Panc1 (cell line): ENCODE results near the gene TM9SF3. TPM values are rescaled to one million over a fixed set of nuclear protein-coding genes. Genes with fewer than 3 reads are reported as not detected.

ENCODE experiments used
- ATAC-seq: fragments of 200-7000 bp; cut with Tn5 transposase; 2 replicates; pipeline ENCODE4 v1.9.1; 2020; ENCODE audit warnings: mild to moderate bottlenecking, moderate library complexity
- BruUV-seq: library from RNA; stranded (reverse); fragments of 400-500 nt; replicated peaks from 2 replicates; lab custom pipeline; 2021; lab: Mats Ljungman, UMichigan
- CTCF ChIA-PET: fragments of 300-600 bp; sonication (Branson Sonifier 250); formaldehyde crosslinking; loops from one replicate; lab custom pipeline; 2022; ENCODE audit warnings: antibody characterized with exemption; lab: Charles Lee
- POLR2A ChIA-PET: fragments of 300-600 bp; sonication (Branson Sonifier 250); formaldehyde crosslinking; loops from one replicate; lab custom pipeline; 2022; ENCODE audit warnings: antibody characterized with exemption; lab: Charles Lee
- DNase-seq: peaks from one replicate; pipeline ENCODE4 v3.0.0-alpha.2; 2010; ENCODE audit warnings: low read depth, low spot score
- H3K27ac ChIP-seq: 2 replicates; pipeline ENCODE4 v1.5.1; 2011; ENCODE audit warnings: mild to moderate bottlenecking, low read length, inconsistent platforms
- H3K27me3 ChIP-seq: fragments of 200-500 bp; sonication (Bioruptor generic); 2 replicates; pipeline ENCODE4 v1.6.0; 2014; ENCODE audit warnings: low read length, inconsistent platforms; ENCODE audit not compliant: control insufficient read depth, insufficient read depth
- H3K36me3 ChIP-seq: fragments of 200-500 bp; sonication (Bioruptor generic); 2 replicates; pipeline ENCODE4 v1.5.1; 2014; ENCODE audit warnings: inconsistent platforms, mild to moderate bottlenecking, low read length, moderate library complexity; ENCODE audit not compliant: control insufficient read depth, insufficient read depth
- H3K4me1 ChIP-seq: 2 replicates; pipeline ENCODE4 v1.5.1; 2011; ENCODE audit warnings: inconsistent platforms, mild to moderate bottlenecking, low read length, moderate library complexity; ENCODE audit not compliant: control insufficient read depth, insufficient read depth
- H3K4me3 ChIP-seq, 2 experiments: 2 replicates each; pipeline ENCODE4 v1.5.1; 2011 to 2012; ENCODE audit warnings: low read depth in 2 of 2, low read length in 2 of 2, mild to moderate bottlenecking in 2 of 2, inconsistent platforms in 1 of 2, moderate library complexity in 1 of 2
- H3K9me3 ChIP-seq: fragments of 200-500 bp; sonication (Bioruptor generic); 2 replicates; pipeline ENCODE4 v1.5.1; 2014; ENCODE audit warnings: low read depth, mild to moderate bottlenecking, inconsistent platforms, low read length, moderate library complexity; ENCODE audit not compliant: control insufficient read depth, insufficient read depth
- POLR2AphosphoS5 ChIP-seq: IDR thresholded peaks from 2 replicates; pipeline ENCODE4 v1.6.1; 2012; ENCODE audit warnings: mild to moderate bottlenecking, low read depth, low read length, moderate library complexity
- SIN3A ChIP-seq: IDR thresholded peaks from 2 replicates; pipeline ENCODE4 v1.6.1; 2012; ENCODE audit warnings: low read depth, mild to moderate bottlenecking, low read length, moderate library complexity, borderline replicate concordance; ENCODE audit not compliant: insufficient read depth
- TCF7L2 ChIP-seq: IDR thresholded peaks from 2 replicates; pipeline ENCODE4 v1.6.1; 2011; ENCODE audit warnings: mild to moderate bottlenecking, low read depth, low read length, inconsistent platforms
- in situ Hi-C: cut with HindIII; loops from 2 replicates; pipeline ENCODE4 v1.10.0; 2016; ENCODE audit warnings: low sequenced_read_pairs, low pct_unique_long_range_greater_than_20kb
- intact Hi-C: fragments of 100-400 bp; cut with micrococcal nuclease; formaldehyde crosslinking; loops from one replicate; pipeline ENCODE4 v1.10.0; 2022; ENCODE audit not compliant: unreplicated experiment
- total RNA-seq: library from RNA; stranded (reverse); gene quantifications from one replicate; pipeline ENCODE4 v1.2.1, GENCODE V29; 2021; ENCODE audit not compliant: unreplicated experiment
- TF ChIP-seq, protein P1 (sequence below): fragments of 450-650 bp; IDR thresholded peaks from 2 replicates; pipeline ENCODE4 v1.5.1; 2017; ENCODE audit warnings: mild to moderate bottlenecking
- TF ChIP-seq, protein P2 (sequence below), 2 experiments: IDR thresholded peaks; 2 replicates each; pipeline ENCODE4 v1.6.1; 2011 to 2012; ENCODE audit warnings: low read depth in 2 of 2, control low read depth in 1 of 2, low read length in 1 of 2, mild to moderate bottlenecking in 1 of 2, moderate library complexity in 1 of 2; ENCODE audit not compliant: insufficient read depth in 1 of 2

The TM9SF3 gene
- total RNA-seq, 1 experiment from 2014 or later = 179 TPM

GRCh38 chr10:96596422-96597407 is 9.9 kb upstream of the TM9SF3 start:
- CTCF ChIA-PET = no interaction called here
- intact Hi-C loops = no loop called here
- no TSS peak for BruUV-seq

GRCh38 chr10:96595741-96596140 is 8.9 kb upstream of the TM9SF3 start:
- in situ Hi-C loops (no loop called here), intact Hi-C loops (no loop called here)
- Histone ChIP-seq H3K4me3 (no peak overlapping the region), H3K4me1 (no peaks in the 10 kb centered on the region), H3K27me3 (peaks cover 2% of the 10 kb centered on the region; the same call in 1 of the 2 replicates), H3K36me3 (no peaks in the 10 kb centered on the region), H3K9me3 (peaks cover 13% of the 10 kb centered on the region; the same call in 1 of the 2 replicates), H3K27ac (no peak overlapping the region)
- CTCF ChIA-PET = no interaction called here
- ATAC-seq (no peak), DNase-seq (no peak)
- POLR2A ChIA-PET = interaction anchor here (1.1 kb wide), 1 partner anchor 8 kb away, joined by 5 read pairs; no protein-coding TSS in a partner anchor
- TF ChIP-seq POLR2AphosphoS5 = no peak
- TF ChIP-seq SIN3A = no peak
- TF ChIP-seq, protein P1, sequence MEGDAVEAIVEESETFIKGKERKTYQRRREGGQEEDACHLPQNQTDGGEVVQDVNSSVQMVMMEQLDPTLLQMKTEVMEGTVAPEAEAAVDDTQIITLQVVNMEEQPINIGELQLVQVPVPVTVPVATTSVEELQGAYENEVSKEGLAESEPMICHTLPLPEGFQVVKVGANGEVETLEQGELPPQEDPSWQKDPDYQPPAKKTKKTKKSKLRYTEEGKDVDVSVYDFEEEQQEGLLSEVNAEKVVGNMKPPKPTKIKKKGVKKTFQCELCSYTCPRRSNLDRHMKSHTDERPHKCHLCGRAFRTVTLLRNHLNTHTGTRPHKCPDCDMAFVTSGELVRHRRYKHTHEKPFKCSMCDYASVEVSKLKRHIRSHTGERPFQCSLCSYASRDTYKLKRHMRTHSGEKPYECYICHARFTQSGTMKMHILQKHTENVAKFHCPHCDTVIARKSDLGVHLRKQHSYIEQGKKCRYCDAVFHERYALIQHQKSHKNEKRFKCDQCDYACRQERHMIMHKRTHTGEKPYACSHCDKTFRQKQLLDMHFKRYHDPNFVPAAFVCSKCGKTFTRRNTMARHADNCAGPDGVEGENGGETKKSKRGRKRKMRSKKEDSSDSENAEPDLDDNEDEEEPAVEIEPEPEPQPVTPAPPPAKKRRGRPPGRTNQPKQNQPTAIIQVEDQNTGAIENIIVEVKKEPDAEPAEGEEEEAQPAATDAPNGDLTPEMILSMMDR = no peak
- TF ChIP-seq TCF7L2 = no peak
- TF ChIP-seq, protein P2, sequence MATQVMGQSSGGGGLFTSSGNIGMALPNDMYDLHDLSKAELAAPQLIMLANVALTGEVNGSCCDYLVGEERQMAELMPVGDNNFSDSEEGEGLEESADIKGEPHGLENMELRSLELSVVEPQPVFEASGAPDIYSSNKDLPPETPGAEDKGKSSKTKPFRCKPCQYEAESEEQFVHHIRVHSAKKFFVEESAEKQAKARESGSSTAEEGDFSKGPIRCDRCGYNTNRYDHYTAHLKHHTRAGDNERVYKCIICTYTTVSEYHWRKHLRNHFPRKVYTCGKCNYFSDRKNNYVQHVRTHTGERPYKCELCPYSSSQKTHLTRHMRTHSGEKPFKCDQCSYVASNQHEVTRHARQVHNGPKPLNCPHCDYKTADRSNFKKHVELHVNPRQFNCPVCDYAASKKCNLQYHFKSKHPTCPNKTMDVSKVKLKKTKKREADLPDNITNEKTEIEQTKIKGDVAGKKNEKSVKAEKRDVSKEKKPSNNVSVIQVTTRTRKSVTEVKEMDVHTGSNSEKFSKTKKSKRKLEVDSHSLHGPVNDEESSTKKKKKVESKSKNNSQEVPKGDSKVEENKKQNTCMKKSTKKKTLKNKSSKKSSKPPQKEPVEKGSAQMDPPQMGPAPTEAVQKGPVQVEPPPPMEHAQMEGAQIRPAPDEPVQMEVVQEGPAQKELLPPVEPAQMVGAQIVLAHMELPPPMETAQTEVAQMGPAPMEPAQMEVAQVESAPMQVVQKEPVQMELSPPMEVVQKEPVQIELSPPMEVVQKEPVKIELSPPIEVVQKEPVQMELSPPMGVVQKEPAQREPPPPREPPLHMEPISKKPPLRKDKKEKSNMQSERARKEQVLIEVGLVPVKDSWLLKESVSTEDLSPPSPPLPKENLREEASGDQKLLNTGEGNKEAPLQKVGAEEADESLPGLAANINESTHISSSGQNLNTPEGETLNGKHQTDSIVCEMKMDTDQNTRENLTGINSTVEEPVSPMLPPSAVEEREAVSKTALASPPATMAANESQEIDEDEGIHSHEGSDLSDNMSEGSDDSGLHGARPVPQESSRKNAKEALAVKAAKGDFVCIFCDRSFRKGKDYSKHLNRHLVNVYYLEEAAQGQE (IDR thresholded peaks at IDR 0.05; ENCODE audit: insufficient read depth in 1 of 2, low read depth in 2 of 2, low read length in 1 of 2) = no peak
- no TSS peak for BruUV-seq

More at GRCh38 chr10:96596422-96597407, 9.9 kb upstream of the TM9SF3 start:
- H3K36me3 ChIP-seq = no peaks in the 10 kb centered on the region
- ATAC-seq (no peak), DNase-seq (no peak)
- TF ChIP-seq, protein P1 = no peak
- TF ChIP-seq, protein P2 (IDR thresholded peaks at IDR 0.05; ENCODE audit: insufficient read depth in 1 of 2, low read depth in 2 of 2, low read length in 1 of 2) = no peak
- TF ChIP-seq POLR2AphosphoS5 (no peak), TCF7L2 (no peak), SIN3A (no peak)
- no peak overlapping the region for H3K27ac ChIP-seq
- H3K27me3 ChIP-seq = peaks cover 2% of the 10 kb centered on the region; the same call in 1 of the 2 replicates
- POLR2A ChIA-PET = interaction anchor here (1.1 kb wide), 1 partner anchor 9 kb away, joined by 5 read pairs; no protein-coding TSS in a partner anchor
- H3K9me3 ChIP-seq = peaks cover 13% of the 10 kb centered on the region; the same call in 1 of the 2 replicates
- in situ Hi-C loops = no loop called here
- no peaks in the 10 kb centered on the region for H3K4me1 ChIP-seq
- no peak overlapping the region for H3K4me3 ChIP-seq
